ENCODE data around the gene LCA5L.

LCA5L gene

GRCh38 chr21:39367783-39368182 lies 77.8 kb downstream of the LCA5L start:
- no peak overlapping the region for H3K4me3 ChIP-seq (ENCODE audit: low read depth, low read length)
- no peak for DNase-seq (ENCODE audit: low read depth)
- no peak for TF ChIP-seq CTCF (IDR thresholded peaks at IDR 0.05; ENCODE audit: control insufficient read depth, extremely low read depth, insufficient read depth)

GRCh38 chr21:39366563-39366962 lies 79.0 kb downstream of the LCA5L start:
- TF ChIP-seq CTCF (IDR thresholded peaks at IDR 0.05; ENCODE audit: control insufficient read depth, extremely low read depth, insufficient read depth): no peak
- H3K4me3 ChIP-seq (ENCODE audit: low read depth, low read length): no peak overlapping the region

GRCh38 chr21:39364949-39365348 lies 80.6 kb downstream of the LCA5L start:
- TF ChIP-seq CTCF (IDR thresholded peaks at IDR 0.05; ENCODE audit: control insufficient read depth, extremely low read depth, insufficient read depth): no peak
- DNase-seq (ENCODE audit: low read depth): peak; percentile 91
- no peak overlapping the region for H3K4me3 ChIP-seq (ENCODE audit: low read depth, low read length)

More at GRCh38 chr21:39366563-39366962, 79.0 kb downstream of the LCA5L start:
- no peak for DNase-seq (ENCODE audit: low read depth)

GRCh38 chr21:39363607-39364555 lies 81.7 kb downstream of the LCA5L start:
- no peak for DNase-seq (ENCODE audit: low read depth)
- no peak overlapping the region for H3K4me3 ChIP-seq (ENCODE audit: low read depth, low read length)
- no peak for TF ChIP-seq CTCF (IDR thresholded peaks at IDR 0.05; ENCODE audit: control insufficient read depth, extremely low read depth, insufficient read depth)

GRCh38 chr21:39362733-39363132 lies 82.8 kb downstream of the LCA5L start:
- no peak overlapping the region for H3K4me3 ChIP-seq (ENCODE audit: low read depth, low read length)
- no peak for TF ChIP-seq CTCF (IDR thresholded peaks at IDR 0.05; ENCODE audit: control insufficient read depth, extremely low read depth, insufficient read depth)
- no peak for DNase-seq (ENCODE audit: low read depth)

GRCh38 chr21:39359382-39359781 lies 86.2 kb downstream of the LCA5L start:
- DNase-seq (ENCODE audit: low read depth): no peak
- no peak for TF ChIP-seq CTCF (IDR thresholded peaks at IDR 0.05; ENCODE audit: control insufficient read depth, extremely low read depth, insufficient read depth)

More at GRCh38 chr21:39359382-39359781, 86.2 kb downstream of the LCA5L start:
- no peak overlapping the region for H3K4me3 ChIP-seq (ENCODE audit: low read depth, low read length)
